CD4-positive, alpha-beta memory T cell (primary cell): ENCODE data around the gene GNAL. TPM values are rescaled to one million over a fixed set of nuclear protein-coding genes. Genes with fewer than 3 reads are reported as not detected.
"Not testable (repeated sequence)": the region's sequence is repeated elsewhere in the genome, so short reads cannot be mapped to it uniquely, and the experiment has no call there.

Source experiments
- CTCF ChIA-PET: fragments of 350-600 bp; sonication (Branson Sonifier 250); formaldehyde crosslinking; loops from one replicate; lab custom pipeline; 2021; ENCODE audit warnings: inconsistent platforms; ENCODE audit not compliant: partially characterized antibody; lab: Charles Lee
- POLR2A ChIA-PET: fragments of 350-600 bp; sonication (Branson Sonifier 250); formaldehyde crosslinking; loops from one replicate; lab custom pipeline; 2021; ENCODE audit not compliant: partially characterized antibody; lab: Charles Lee
- DNase-seq, 5 donors: peaks; one replicate each; pipeline versions ENCODE4 v3.0.0 to v3.0.0-alpha.2; 2020 to 2022; ENCODE audit warnings: mixed read lengths in 1 of 5
- H3K27ac ChIP-seq: one replicate; pipeline ENCODE4 v1.7.0; 2013; ENCODE audit warnings: low read depth, low read length
- H3K27me3 ChIP-seq: 2 replicates; pipeline ENCODE4 v1.7.0; 2013; ENCODE audit warnings: mild to moderate bottlenecking, low read length, moderate library complexity; ENCODE audit not compliant: insufficient read depth
- H3K36me3 ChIP-seq: 2 replicates; pipeline ENCODE4 v1.7.0; 2013; ENCODE audit warnings: mild to moderate bottlenecking, low read length, moderate library complexity; ENCODE audit not compliant: insufficient read depth
- H3K4me1 ChIP-seq: 2 replicates; pipeline ENCODE4 v1.7.0; 2013; ENCODE audit warnings: mild to moderate bottlenecking, low read length, moderate library complexity; ENCODE audit not compliant: insufficient read depth
- H3K4me3 ChIP-seq, 2 donors: one replicate each; pipeline ENCODE4 v1.7.0; 2013; ENCODE audit warnings: low read length in 2 of 2, mild to moderate bottlenecking in 1 of 2
- H3K9me3 ChIP-seq, 2 donors: one replicate each; pipeline ENCODE4 v1.7.0; 2013; ENCODE audit warnings: low read length in 2 of 2, control low read depth in 1 of 2; ENCODE audit not compliant: control insufficient read depth in 1 of 2
- H3K27ac Mint-ChIP-seq, 7 donors: one replicate each; pipeline ENCODE4 v1.8.0; 2020 to 2021; ENCODE audit warnings: mixed read lengths in 7 of 7, mild to moderate bottlenecking in 6 of 7, inconsistent platforms in 3 of 7, moderate library complexity in 3 of 7
- H3K27me3 Mint-ChIP-seq, 2 donors: one replicate each; pipeline ENCODE4 v1.8.0; 2020 to 2021; ENCODE audit warnings: mixed read lengths in 2 of 2
- H3K36me3 Mint-ChIP-seq, 2 donors: one replicate each; pipeline ENCODE4 v1.8.0; 2020 to 2021; ENCODE audit warnings: mixed read lengths in 2 of 2, inconsistent platforms in 1 of 2, mild to moderate bottlenecking in 1 of 2
- H3K4me1 Mint-ChIP-seq, 4 donors: one replicate each; pipeline ENCODE4 v1.8.0; 2020 to 2021; ENCODE audit warnings: mixed read lengths in 4 of 4, mild to moderate bottlenecking in 1 of 4
- H3K4me3 Mint-ChIP-seq, 8 donors: one replicate each; pipeline ENCODE4 v1.8.0; 2020 to 2021; ENCODE audit warnings: mixed read lengths in 8 of 8, mild to moderate bottlenecking in 7 of 8, moderate library complexity in 6 of 8, inconsistent platforms in 3 of 8
- H3K9me3 Mint-ChIP-seq, 8 donors: one replicate each; pipeline ENCODE4 v1.8.0; 2020 to 2021; ENCODE audit warnings: mixed read lengths in 8 of 8, mild to moderate bottlenecking in 5 of 8, inconsistent platforms in 3 of 8, moderate library complexity in 1 of 8
- intact Hi-C: fragments of 100-400 bp; cut with micrococcal nuclease; formaldehyde crosslinking; loops from one replicate; pipeline ENCODE4 v1.15.1; 2023
- polyA plus RNA-seq, 2 donors: library from polyadenylated mRNA; unstranded; fragments of 300-500 nt; fragmentation: Illumina TruSeq; gene quantifications; one replicate each; pipeline ENCODE4 v1.2.3, GENCODE V29; 2021
- total RNA-seq, 2 experiments: library from RNA; stranded (reverse); gene quantifications; one replicate each; pipeline ENCODE4 v1.2.3, GENCODE V29; 2021

The GNAL gene
- total and polyA plus RNA-seq, 4 experiments from 2014 or later: 0.20 to 0.33 (median 0.26) TPM; not detected in 1

DNA sequence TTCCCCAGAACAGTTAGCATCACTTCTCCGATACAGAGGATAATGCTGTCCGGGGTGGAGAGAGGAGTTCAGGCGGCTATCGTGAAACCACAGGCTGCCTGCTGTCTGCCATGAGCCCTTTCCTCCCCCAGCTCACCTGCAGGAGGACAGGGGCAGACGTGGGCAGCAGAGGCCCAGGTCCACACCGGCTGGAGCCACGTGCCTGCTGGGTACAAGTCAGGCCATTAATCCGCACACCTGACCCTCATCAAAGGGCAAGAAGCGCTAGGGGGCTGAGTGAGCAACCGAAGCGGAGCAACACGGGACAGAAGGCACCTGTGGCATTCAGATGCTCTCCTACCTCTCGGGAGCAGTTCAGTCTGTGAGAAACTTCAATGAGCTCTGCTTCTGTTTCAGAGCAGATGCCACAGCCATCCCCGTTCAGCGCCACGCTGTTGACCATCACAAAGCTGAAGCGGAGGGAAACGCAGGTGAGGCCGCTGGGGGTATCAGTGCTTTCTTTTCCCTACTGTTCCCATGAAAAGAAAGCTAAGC, 197.6 kb downstream of the GNAL start:
- no peaks in the 10 kb centered on the region for H3K9me3 ChIP-seq
- Mint-ChIP-seq H3K36me3 (peaks cover 47 to 73% of the 10 kb centered on the region in 2 donors), H3K27ac (no peak overlapping the region), H3K9me3 (no peaks in the 10 kb centered on the region), H3K4me1 (no peaks in the 10 kb centered on the region), H3K27me3 (no peaks in the 10 kb centered on the region), H3K4me3 (no peak overlapping the region)
- intact Hi-C loops: no loop called here
- no peak overlapping the region for H3K4me3 ChIP-seq
- H3K4me1 ChIP-seq: no peaks in the 10 kb centered on the region
- no peak overlapping the region for H3K27ac ChIP-seq
- ChIA-PET CTCF (no interaction called here), POLR2A (no interaction called here)
- no peaks in the 10 kb centered on the region for H3K27me3 ChIP-seq
- peaks cover 58% of the 10 kb centered on the region for H3K36me3 ChIP-seq
- no peak for DNase-seq

DNA sequence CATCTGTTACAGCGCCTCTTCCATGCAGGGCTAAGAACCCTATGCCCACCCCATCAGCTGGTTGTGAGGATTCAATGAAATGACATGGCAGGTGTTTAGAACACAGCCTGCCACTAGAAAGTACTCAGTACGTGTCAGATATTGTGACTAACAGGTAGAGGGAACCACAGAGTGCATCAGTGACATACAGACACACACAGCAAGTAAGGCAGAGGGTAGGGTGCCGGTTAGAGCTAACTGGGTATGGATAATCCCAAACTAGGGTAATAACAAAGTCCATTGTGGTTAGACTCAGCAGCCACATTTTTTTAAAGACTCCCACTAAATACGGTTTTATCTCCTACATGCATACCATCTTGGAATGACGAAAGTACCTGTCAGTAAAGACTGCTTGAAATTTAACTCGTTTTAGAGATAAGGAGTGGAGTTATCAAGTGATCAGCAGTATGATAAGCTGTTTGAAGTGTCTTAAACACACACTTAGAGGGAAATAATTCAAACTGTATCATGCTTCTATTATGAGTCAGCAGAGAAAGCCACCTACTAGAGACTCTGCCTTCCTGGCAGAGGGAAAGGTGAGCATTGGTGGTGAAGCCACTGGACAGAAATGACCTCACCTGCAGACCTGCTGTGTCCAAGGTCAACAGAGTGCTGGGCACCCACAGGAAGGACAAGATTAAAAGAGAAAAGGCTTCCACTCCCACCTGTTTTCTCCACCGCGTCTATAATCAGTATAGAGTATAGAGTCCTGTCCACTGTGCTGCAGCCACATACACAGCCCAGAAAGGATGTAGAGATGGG, 198.5 kb downstream of the GNAL start:
- no peak overlapping the region for H3K4me3 ChIP-seq
- no peaks in the 10 kb centered on the region for H3K27me3 Mint-ChIP-seq
- peaks cover 0 to under 1% (median 0%) of the 10 kb centered on the region in 8 donors for H3K9me3 Mint-ChIP-seq
- no peaks in the 10 kb centered on the region for H3K4me1 Mint-ChIP-seq
- no peaks in the 10 kb centered on the region for H3K27me3 ChIP-seq
- H3K4me3 Mint-ChIP-seq: no peak overlapping the region
- POLR2A ChIA-PET: no interaction called here
- CTCF ChIA-PET: no interaction called here
- H3K36me3 Mint-ChIP-seq: peaks cover 44 to 69% of the 10 kb centered on the region in 2 donors
- no peaks in the 10 kb centered on the region for H3K9me3 ChIP-seq
- peak overlapping the region in 2 of 7 donors; percentile 18 to 22 for H3K27ac Mint-ChIP-seq
- intact Hi-C loops: no loop called here
- H3K36me3 ChIP-seq: peaks cover 60% of the 10 kb centered on the region
- no peak overlapping the region for H3K27ac ChIP-seq
- DNase-seq: no peak
- no peaks in the 10 kb centered on the region for H3K4me1 ChIP-seq

DNA sequence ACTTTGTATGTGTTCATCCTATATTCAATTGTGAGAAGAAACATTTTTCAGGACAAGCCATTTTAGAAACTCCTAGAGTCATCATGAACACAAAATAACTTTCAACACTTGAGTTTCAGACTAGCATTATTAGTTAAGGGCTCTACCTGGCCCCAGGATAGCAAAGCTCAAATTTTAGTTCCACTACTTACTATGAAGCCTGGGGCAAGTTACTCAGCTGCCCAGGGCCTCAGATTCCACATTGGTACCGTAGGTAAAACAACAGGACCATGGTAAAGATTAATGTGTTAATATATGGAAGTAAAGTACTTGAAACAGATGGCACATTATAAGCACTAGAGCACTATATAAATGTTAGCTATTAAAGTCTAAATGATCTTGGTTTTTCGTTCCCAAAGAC, 199.7 kb downstream of the GNAL start:
- Mint-ChIP-seq H3K9me3 (peaks cover 0 to 2% (median 0%) of the 10 kb centered on the region in 8 donors), H3K4me3 (no peak overlapping the region), H3K36me3 (peaks cover 49 to 73% of the 10 kb centered on the region in 2 donors), H3K27me3 (no peaks in the 10 kb centered on the region), H3K4me1 (peaks cover 0 to 3% (median 0%) of the 10 kb centered on the region in 4 donors), H3K27ac (no peak overlapping the region)
- H3K36me3 ChIP-seq: peaks cover 68% of the 10 kb centered on the region
- no peaks in the 10 kb centered on the region for H3K27me3 ChIP-seq
- ChIA-PET CTCF (interaction anchor here (1.1 kb wide), 1 partner anchor 150 kb away, joined by 3 read pairs; no protein-coding TSS in a partner anchor), POLR2A (no interaction called here)
- H3K4me3 ChIP-seq: no peak overlapping the region
- no peak for DNase-seq
- H3K4me1 ChIP-seq: no peaks in the 10 kb centered on the region
- H3K27ac ChIP-seq: no peak overlapping the region
- no peaks in the 10 kb centered on the region for H3K9me3 ChIP-seq
- intact Hi-C loops: no loop called here

DNA sequence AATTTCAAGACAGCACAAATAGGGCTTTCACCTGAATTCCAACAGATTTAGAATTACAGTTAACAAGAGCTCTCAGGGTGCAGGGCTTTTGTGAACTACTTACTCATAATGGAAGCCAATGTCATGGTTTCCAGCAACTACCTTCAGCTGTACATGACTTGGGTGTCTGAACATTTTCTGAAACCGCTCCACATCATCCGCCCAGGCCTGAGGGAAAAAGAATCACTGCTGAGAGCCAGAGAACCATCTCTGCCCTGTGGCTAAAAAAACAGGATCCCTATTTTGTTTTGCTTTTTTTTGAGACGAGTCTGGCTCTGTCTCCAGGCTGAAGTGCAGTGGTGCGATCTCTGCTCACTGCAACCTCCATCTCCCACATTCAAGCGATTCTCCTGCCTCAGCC, 200.2 kb downstream of the GNAL start:
- Histone ChIP-seq H3K9me3 (no peaks in the 10 kb centered on the region), H3K27me3 (no peaks in the 10 kb centered on the region), H3K4me3 (no peak overlapping the region), H3K27ac (no peak overlapping the region), H3K36me3 (peaks cover 63% of the 10 kb centered on the region), H3K4me1 (no peaks in the 10 kb centered on the region)
- Mint-ChIP-seq H3K9me3 (peaks cover 0 to 2% (median 0%) of the 10 kb centered on the region in 8 donors), H3K36me3 (peaks cover 47 to 70% of the 10 kb centered on the region in 2 donors), H3K4me3 (no peak overlapping the region), H3K27me3 (no peaks in the 10 kb centered on the region), H3K4me1 (peaks cover 0 to 3% (median under 1%) of the 10 kb centered on the region in 4 donors), H3K27ac (no peak overlapping the region)
- POLR2A ChIA-PET: no interaction called here
- DNase-seq: no peak
- CTCF ChIA-PET: interaction anchor here (1.1 kb wide), 1 partner anchor 150 kb away, joined by 3 read pairs; no protein-coding TSS in a partner anchor
- intact Hi-C loops: no loop called here

DNA sequence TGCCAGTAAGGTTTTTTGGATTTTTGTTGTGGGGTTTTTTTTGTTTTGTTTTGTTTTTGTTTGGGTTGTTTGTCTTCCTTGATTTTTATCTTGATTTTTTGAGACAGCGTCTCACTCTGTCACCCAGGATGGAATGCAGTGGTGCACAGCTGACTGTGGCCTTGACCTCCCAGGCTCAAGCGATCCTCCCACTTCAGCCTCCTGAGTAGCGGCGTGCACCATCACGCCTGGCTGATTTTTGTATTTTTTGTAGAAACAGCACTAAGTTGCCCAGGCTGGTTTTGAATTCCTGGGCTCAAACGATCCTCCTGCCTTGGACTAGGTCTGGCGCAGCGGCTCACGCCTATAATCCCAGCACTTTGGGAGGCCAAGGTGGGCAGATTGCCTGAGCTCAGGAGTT, 202.7 kb downstream of the GNAL start:
- Histone ChIP-seq H3K4me1 (no peaks in the 10 kb centered on the region), H3K9me3 (no peaks in the 10 kb centered on the region), H3K4me3 (no peak overlapping the region), H3K27ac (no peak overlapping the region), H3K27me3 (no peaks in the 10 kb centered on the region), H3K36me3 (peaks cover 43% of the 10 kb centered on the region)
- POLR2A ChIA-PET: no interaction called here
- H3K27ac Mint-ChIP-seq: peak overlapping the region in 1 of 7 donors; percentile 3
- H3K36me3 Mint-ChIP-seq: peaks cover 40 to 63% of the 10 kb centered on the region in 2 donors
- no peak overlapping the region for H3K4me3 Mint-ChIP-seq
- DNase-seq: no peak
- CTCF ChIA-PET: no interaction called here
- H3K27me3 Mint-ChIP-seq: no peaks in the 10 kb centered on the region
- peaks cover 0 to 2% (median 0%) of the 10 kb centered on the region in 8 donors for H3K9me3 Mint-ChIP-seq
- intact Hi-C loops: no loop called here
- H3K4me1 Mint-ChIP-seq: peaks cover 0 to 3% (median under 1%) of the 10 kb centered on the region in 4 donors

DNA sequence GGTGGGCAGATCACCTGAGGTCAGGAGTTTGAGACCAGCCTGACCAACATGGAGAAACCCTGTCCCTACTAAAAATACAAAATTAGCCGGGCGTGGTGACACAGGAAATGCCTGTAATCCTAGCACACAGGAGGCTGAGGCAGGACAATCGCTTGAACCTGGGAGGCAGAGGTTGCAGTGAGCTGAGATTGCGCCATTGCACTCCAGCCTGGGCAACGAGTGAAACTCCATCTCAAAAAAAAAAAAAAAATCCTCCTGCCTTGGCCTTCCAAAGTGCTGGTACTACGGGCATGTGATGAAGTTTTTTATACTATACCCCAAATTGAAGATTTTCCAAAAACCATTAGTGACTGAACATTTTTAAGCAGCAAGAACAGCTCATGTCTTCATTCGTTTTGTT, 203.4 kb downstream of the GNAL start:
- H3K27ac Mint-ChIP-seq, CTCF ChIA-PET, H3K9me3 ChIP-seq, H3K4me1 ChIP-seq, H3K9me3 Mint-ChIP-seq, POLR2A ChIA-PET, H3K27ac ChIP-seq, intact Hi-C loops, H3K27me3 ChIP-seq, H3K27me3 Mint-ChIP-seq, H3K4me3 ChIP-seq, DNase-seq, H3K4me1 Mint-ChIP-seq, H3K4me3 Mint-ChIP-seq: not testable (repeated sequence)
- H3K36me3 Mint-ChIP-seq: peaks cover 37 to 63% of the 10 kb centered on the region in 2 donors
- peaks cover 41% of the 10 kb centered on the region for H3K36me3 ChIP-seq

DNA sequence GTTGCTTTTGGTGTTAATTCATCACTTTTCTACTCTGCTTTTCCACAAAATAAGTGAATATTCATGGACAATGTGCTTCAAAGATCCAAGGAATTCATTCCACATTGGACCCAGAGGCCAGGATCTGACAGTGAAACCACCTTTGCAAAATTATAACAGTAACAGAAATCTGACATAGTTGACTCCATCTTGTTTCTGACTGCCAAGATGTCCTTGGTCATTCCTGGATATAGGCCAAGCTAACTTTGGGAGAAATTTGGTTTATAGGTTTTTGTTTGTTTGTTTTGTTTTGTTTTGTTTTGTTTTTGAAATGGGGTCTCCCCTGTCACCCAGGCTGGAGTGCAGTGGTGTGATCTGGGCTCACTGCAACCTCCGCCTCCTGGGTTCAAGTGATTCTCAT, 208.7 kb downstream of the GNAL start:
- Histone ChIP-seq H3K36me3 (peaks cover 27% of the 10 kb centered on the region), H3K4me3 (no peak overlapping the region), H3K27ac (no peak overlapping the region), H3K27me3 (no peaks in the 10 kb centered on the region), H3K9me3 (no peaks in the 10 kb centered on the region), H3K4me1 (no peaks in the 10 kb centered on the region)
- POLR2A ChIA-PET: no interaction called here
- peaks cover 35 to 53% of the 10 kb centered on the region in 2 donors for H3K36me3 Mint-ChIP-seq
- intact Hi-C loops: no loop called here
- H3K9me3 Mint-ChIP-seq: no peaks in the 10 kb centered on the region
- H3K27ac Mint-ChIP-seq: peak overlapping the region in 1 of 7 donors; percentile 55
- CTCF ChIA-PET: no interaction called here
- H3K4me1 Mint-ChIP-seq: peaks cover 1 to 9% (median 8%) of the 10 kb centered on the region in 4 donors
- no peaks in the 10 kb centered on the region for H3K27me3 Mint-ChIP-seq
- no peak overlapping the region for H3K4me3 Mint-ChIP-seq
- DNase-seq: no peak
